Fibroblast of lung (primary cell): ENCODE measurements around the gene TMEM163. TPM values are rescaled to one million over a fixed set of nuclear protein-coding genes. Genes with fewer than 3 reads are reported as not detected.

ENCODE experiments used
- DNase-seq, 2 donors: peaks; one replicate each; pipeline versions ENCODE4 v3.0.0 to v3.0.0-alpha.2; 2010; ENCODE audit warnings: low read depth in 2 of 2
- H2AFZ ChIP-seq: 2 replicates; pipeline ENCODE4 v1.5.1; 2012; ENCODE audit warnings: low read length, control low read depth, inconsistent platforms
- H3K27ac ChIP-seq: 2 replicates; pipeline ENCODE4 v1.5.1; 2011; ENCODE audit warnings: low read length, control low read depth; ENCODE audit not compliant: insufficient read depth
- H3K27me3 ChIP-seq: 2 replicates; pipeline ENCODE4 v1.5.1; 2011; ENCODE audit warnings: mild to moderate bottlenecking, low read length; ENCODE audit not compliant: control insufficient read depth, insufficient read depth
- H3K36me3 ChIP-seq: 2 replicates; pipeline ENCODE4 v1.5.1; 2011; ENCODE audit warnings: low read length; ENCODE audit not compliant: control insufficient read depth, insufficient read depth
- H3K4me1 ChIP-seq: 2 replicates; pipeline ENCODE4 v1.5.1; 2011; ENCODE audit warnings: low read length; ENCODE audit not compliant: control insufficient read depth, insufficient read depth; ENCODE audit errors: extremely low read depth
- H3K4me2 ChIP-seq: 2 replicates; pipeline ENCODE4 v1.5.1; 2011; ENCODE audit warnings: low read length, control low read depth; ENCODE audit not compliant: insufficient read depth; ENCODE audit errors: extremely low read depth
- H3K4me3 ChIP-seq, 4 experiments: fragments of 200-600 bp in 1 of 4; sonication (generic) in 1 of 4; replicated peaks in 1 of 4; 2 replicates each; pipeline ENCODE4 v1.5.1; 2011 to 2016; ENCODE audit warnings: low read length in 4 of 4, low read depth in 3 of 4, mild to moderate bottlenecking in 3 of 4, control low read depth in 2 of 4, inconsistent platforms in 1 of 4, mixed read lengths in 1 of 4; ENCODE audit not compliant: insufficient read depth in 1 of 4; ENCODE audit errors: control extremely low read depth in 1 of 4
- H3K79me2 ChIP-seq: 2 replicates; pipeline ENCODE4 v1.5.1; 2012; ENCODE audit warnings: mild to moderate bottlenecking, low read length, inconsistent platforms; ENCODE audit not compliant: control insufficient read depth, insufficient read depth
- H3K9ac ChIP-seq: 2 replicates; pipeline ENCODE4 v1.5.1; 2011; ENCODE audit warnings: mild to moderate bottlenecking, low read length, control low read depth; ENCODE audit not compliant: insufficient read depth
- H3K9me3 ChIP-seq: 2 replicates; pipeline ENCODE4 v1.5.1; 2012; ENCODE audit warnings: low read depth, low read length; ENCODE audit not compliant: control insufficient read depth, insufficient read depth
- H4K20me1 ChIP-seq: 2 replicates; pipeline ENCODE4 v1.5.1; 2011; ENCODE audit warnings: low read length; ENCODE audit not compliant: control insufficient read depth, insufficient read depth; ENCODE audit errors: extremely low read depth
- EZH2 ChIP-seq: IDR thresholded peaks from 2 replicates; pipeline ENCODE4 v1.5.1; 2012; ENCODE audit warnings: low read length, control low read depth, mild to moderate bottlenecking; ENCODE audit errors: missing control alignments
- polyA plus RNA-seq, 2 donors: library from polyadenylated mRNA; depleted of rRNA in 1 of 2; stranded (reverse) in 1 of 2; unstranded in 1 of 2; fragments of >200 nt; gene quantifications; 2 replicates each; pipeline ENCODE4 v1.2.1, GENCODE V29; 2011 to 2012; ENCODE audit warnings: missing spikeins in 1 of 2
- total RNA-seq: library from RNA; depleted of rRNA; stranded (reverse); fragments of >200 nt; gene quantifications from 2 replicates; pipeline ENCODE4 v1.2.1, GENCODE V29; 2014
- TF ChIP-seq, protein P1 (sequence below), 2 donors: IDR thresholded peaks in 1 of 2; conservative IDR thresholded peaks in 1 of 2; 1 replicate in 1 of 2; 2 replicates in 1 of 2; pipeline ENCODE4 v1.5.1; 2011 to 2012; ENCODE audit warnings: low read length in 2 of 2, control low read depth in 1 of 2, inconsistent platforms in 1 of 2, low read depth in 1 of 2, mild to moderate bottlenecking in 1 of 2

Gene TMEM163
- total and polyA plus RNA-seq, 2 donors (not counting 1 experiment from before 2014, with no cell fraction given), result under 0.01 to 0.03 TPM

DNA sequence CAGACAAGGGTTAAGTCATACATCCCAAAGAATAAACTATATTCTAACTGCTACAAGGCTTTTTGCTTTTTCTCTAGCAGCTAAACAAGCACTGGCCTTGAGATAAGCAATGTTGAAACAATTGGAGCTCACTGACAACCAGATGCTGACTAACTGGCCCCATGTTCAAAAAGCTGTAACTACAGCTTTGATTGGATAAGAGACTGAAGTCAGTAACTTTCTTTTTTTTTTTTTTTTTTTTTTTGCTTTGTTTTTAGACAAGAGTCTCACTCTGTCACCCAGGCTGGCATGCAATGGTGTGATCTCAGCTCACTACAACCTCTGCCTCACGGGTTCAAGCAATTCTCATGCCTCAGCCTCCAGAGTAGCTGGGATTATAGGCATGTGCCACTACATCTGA, 45.4 kb upstream of the TMEM163 start:
- H3K9me3 ChIP-seq, result no peaks in the 10 kb centered on the region
- H3K4me2 ChIP-seq, result no peak overlapping the region
- H3K79me2 ChIP-seq, result no peaks in the 10 kb centered on the region
- H4K20me1 ChIP-seq, result no peaks in the 10 kb centered on the region
- H3K9ac ChIP-seq, result no peak overlapping the region
- H3K4me1 ChIP-seq, result no peaks in the 10 kb centered on the region
- no peaks in the 10 kb centered on the region for H3K36me3 ChIP-seq
- H3K27me3 ChIP-seq, result no peaks in the 10 kb centered on the region
- no peak overlapping the region for H3K27ac ChIP-seq
- peak in 1 of 2 donors; percentile 40 for DNase-seq
- H3K4me3 ChIP-seq, result no peak overlapping the region
- H2AFZ ChIP-seq, result no peak overlapping the region
- TF ChIP-seq, protein P1, sequence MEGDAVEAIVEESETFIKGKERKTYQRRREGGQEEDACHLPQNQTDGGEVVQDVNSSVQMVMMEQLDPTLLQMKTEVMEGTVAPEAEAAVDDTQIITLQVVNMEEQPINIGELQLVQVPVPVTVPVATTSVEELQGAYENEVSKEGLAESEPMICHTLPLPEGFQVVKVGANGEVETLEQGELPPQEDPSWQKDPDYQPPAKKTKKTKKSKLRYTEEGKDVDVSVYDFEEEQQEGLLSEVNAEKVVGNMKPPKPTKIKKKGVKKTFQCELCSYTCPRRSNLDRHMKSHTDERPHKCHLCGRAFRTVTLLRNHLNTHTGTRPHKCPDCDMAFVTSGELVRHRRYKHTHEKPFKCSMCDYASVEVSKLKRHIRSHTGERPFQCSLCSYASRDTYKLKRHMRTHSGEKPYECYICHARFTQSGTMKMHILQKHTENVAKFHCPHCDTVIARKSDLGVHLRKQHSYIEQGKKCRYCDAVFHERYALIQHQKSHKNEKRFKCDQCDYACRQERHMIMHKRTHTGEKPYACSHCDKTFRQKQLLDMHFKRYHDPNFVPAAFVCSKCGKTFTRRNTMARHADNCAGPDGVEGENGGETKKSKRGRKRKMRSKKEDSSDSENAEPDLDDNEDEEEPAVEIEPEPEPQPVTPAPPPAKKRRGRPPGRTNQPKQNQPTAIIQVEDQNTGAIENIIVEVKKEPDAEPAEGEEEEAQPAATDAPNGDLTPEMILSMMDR (conservative IDR thresholded peaks at IDR 0.05 in 1 of 2, IDR thresholded peaks at IDR 0.05 in 1 of 2; ENCODE audit: low read depth in 1 of 2, low read length in 2 of 2), result no peak
- TF ChIP-seq EZH2, result no peak

DNA sequence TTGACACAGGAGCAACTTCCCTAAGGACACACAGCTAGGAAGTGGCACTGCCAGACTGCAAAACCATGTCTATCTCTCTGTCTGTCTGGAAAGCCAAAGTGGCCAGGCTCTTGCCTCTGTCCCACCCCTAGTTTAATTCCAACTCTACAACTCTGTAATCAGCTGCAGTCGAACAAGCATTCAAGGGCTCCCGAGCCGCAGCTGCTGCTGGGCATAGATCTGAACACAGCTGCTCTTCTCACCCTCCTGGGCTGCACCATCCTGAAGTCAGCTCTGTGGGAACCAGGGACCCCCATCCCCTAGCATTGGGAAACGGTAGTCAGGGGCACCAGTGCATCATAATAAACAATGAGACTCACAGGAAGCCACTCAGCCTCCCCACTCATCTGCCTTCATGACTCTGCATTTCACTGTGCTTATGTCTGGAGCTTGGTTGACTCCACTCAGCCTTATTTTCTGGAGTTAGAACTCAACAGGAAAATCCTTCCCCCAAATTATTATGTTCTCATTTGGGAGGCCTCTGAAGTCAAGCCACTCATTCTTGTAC, 44.4 kb upstream of the TMEM163 start:
- H3K36me3 ChIP-seq, result no peaks in the 10 kb centered on the region
- no peak overlapping the region for H2AFZ ChIP-seq
- no peaks in the 10 kb centered on the region for H4K20me1 ChIP-seq
- no peak overlapping the region for H3K27ac ChIP-seq
- no peaks in the 10 kb centered on the region for H3K9me3 ChIP-seq
- H3K27me3 ChIP-seq, result no peaks in the 10 kb centered on the region
- H3K4me3 ChIP-seq, result no peak overlapping the region
- no peaks in the 10 kb centered on the region for H3K4me1 ChIP-seq
- no peak overlapping the region for H3K9ac ChIP-seq
- no peak for DNase-seq
- H3K79me2 ChIP-seq, result no peaks in the 10 kb centered on the region
- TF ChIP-seq, protein P1 (conservative IDR thresholded peaks at IDR 0.05 in 1 of 2, IDR thresholded peaks at IDR 0.05 in 1 of 2; ENCODE audit: low read depth in 1 of 2, low read length in 2 of 2), result no peak
- TF ChIP-seq EZH2, result no peak
- no peak overlapping the region for H3K4me2 ChIP-seq

DNA sequence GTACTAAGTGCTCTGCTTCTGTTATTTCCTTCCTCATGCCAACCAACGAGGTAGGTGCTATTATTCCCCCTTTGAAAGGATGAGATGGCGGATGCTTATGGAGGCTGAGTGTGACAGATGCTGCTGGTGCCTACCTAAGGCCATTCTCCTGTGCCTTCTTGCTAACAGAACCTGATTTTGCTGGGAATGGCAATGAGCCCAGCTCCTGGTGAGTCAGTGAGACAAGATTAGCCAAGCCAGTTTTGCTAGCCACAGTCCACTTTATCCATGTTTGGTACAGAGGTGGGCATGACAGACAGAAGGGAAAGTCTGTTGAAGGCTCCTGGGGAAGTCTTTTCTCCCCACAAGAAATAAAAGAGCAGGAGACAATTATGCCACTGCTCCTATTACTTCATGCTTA, 43.7 kb upstream of the TMEM163 start:
- no peak for TF ChIP-seq EZH2
- TF ChIP-seq, protein P1 (conservative IDR thresholded peaks at IDR 0.05 in 1 of 2, IDR thresholded peaks at IDR 0.05 in 1 of 2; ENCODE audit: low read depth in 1 of 2, low read length in 2 of 2), result no peak
- Histone ChIP-seq H3K79me2 (no peaks in the 10 kb centered on the region), H3K9me3 (no peaks in the 10 kb centered on the region), H2AFZ (no peak overlapping the region), H3K4me3 (no peak overlapping the region), H3K9ac (no peak overlapping the region), H3K4me1 (no peaks in the 10 kb centered on the region), H3K36me3 (no peaks in the 10 kb centered on the region), H3K27ac (no peak overlapping the region), H4K20me1 (no peaks in the 10 kb centered on the region), H3K27me3 (no peaks in the 10 kb centered on the region), H3K4me2 (no peak overlapping the region)
- peak in 1 of 2 donors; percentile 59 for DNase-seq
